PFSK-1 (cell line): ENCODE measurements around the gene OR13C4.

Experiments used
- FOXP2 ChIP-seq: optimal IDR thresholded peaks from 2 replicates; pipeline ENCODE3; 2011; ENCODE audit warnings: borderline replicate concordance, control low read depth, inconsistent platforms; ENCODE audit not compliant: insufficient read depth; ENCODE audit errors: extremely low read length, extremely low read depth
- POLR2AphosphoS5 ChIP-seq: IDR thresholded peaks from 2 replicates; pipeline ENCODE4 v1.6.1; 2012; ENCODE audit warnings: low read depth, mild to moderate bottlenecking, control low read depth, low read length, moderate library complexity
- SIN3A ChIP-seq: IDR thresholded peaks from 2 replicates; pipeline ENCODE4 v1.6.1; 2012; ENCODE audit warnings: mild to moderate bottlenecking, low read length, moderate library complexity, borderline replicate concordance; ENCODE audit not compliant: insufficient read depth
- TAF1 ChIP-seq: IDR thresholded peaks from 2 replicates; pipeline ENCODE4 v1.6.1; 2012; ENCODE audit warnings: low read length, control low read depth, borderline replicate concordance; ENCODE audit not compliant: insufficient read depth
- TF ChIP-seq, protein P1 (sequence below), 2 experiments: IDR thresholded peaks; 2 replicates each; pipeline versions ENCODE4 v1.6.1 to v1.8.0; 2011 to 2012; ENCODE audit warnings: low read depth in 2 of 2, low read length in 2 of 2, control low read depth in 1 of 2, inconsistent platforms in 1 of 2, mild to moderate bottlenecking in 1 of 2, moderate library complexity in 1 of 2; ENCODE audit not compliant: insufficient read depth in 1 of 2

Gene OR13C4

DNA sequence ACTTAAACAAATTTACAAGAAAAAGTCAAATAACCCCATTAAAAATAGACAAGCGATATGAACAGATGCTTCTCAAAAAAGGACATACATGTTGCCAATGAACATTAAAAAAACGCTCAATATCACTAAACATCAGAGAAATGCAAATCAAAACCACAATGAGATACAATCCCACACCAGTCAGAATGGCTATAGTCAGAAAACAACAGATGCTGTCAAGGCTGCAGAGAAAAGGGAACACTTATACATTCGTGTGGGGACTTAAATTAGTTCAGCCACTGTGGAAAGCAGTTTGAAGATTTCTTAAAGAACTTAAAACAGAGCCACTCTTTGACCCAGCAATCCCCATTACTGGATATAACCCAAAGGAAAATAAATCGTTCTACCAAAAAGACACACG lies 12.1 kb downstream of the OR13C4 start:
- TF ChIP-seq FOXP2 (no peak), SIN3A (no peak), POLR2AphosphoS5 (no peak), TAF1 (no peak)
- TF ChIP-seq, protein P1, sequence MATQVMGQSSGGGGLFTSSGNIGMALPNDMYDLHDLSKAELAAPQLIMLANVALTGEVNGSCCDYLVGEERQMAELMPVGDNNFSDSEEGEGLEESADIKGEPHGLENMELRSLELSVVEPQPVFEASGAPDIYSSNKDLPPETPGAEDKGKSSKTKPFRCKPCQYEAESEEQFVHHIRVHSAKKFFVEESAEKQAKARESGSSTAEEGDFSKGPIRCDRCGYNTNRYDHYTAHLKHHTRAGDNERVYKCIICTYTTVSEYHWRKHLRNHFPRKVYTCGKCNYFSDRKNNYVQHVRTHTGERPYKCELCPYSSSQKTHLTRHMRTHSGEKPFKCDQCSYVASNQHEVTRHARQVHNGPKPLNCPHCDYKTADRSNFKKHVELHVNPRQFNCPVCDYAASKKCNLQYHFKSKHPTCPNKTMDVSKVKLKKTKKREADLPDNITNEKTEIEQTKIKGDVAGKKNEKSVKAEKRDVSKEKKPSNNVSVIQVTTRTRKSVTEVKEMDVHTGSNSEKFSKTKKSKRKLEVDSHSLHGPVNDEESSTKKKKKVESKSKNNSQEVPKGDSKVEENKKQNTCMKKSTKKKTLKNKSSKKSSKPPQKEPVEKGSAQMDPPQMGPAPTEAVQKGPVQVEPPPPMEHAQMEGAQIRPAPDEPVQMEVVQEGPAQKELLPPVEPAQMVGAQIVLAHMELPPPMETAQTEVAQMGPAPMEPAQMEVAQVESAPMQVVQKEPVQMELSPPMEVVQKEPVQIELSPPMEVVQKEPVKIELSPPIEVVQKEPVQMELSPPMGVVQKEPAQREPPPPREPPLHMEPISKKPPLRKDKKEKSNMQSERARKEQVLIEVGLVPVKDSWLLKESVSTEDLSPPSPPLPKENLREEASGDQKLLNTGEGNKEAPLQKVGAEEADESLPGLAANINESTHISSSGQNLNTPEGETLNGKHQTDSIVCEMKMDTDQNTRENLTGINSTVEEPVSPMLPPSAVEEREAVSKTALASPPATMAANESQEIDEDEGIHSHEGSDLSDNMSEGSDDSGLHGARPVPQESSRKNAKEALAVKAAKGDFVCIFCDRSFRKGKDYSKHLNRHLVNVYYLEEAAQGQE (IDR thresholded peaks at IDR 0.05; ENCODE audit: insufficient read depth in 1 of 2, low read depth in 2 of 2, low read length in 2 of 2) = no peak

- TF ChIP-seq SIN3A = no peak
- no peak for TF ChIP-seq TAF1
- TF ChIP-seq, protein P1 (IDR thresholded peaks at IDR 0.05; ENCODE audit: insufficient read depth in 1 of 2, low read depth in 2 of 2, low read length in 2 of 2) = no peak
- TF ChIP-seq FOXP2 = no peak
- no peak for TF ChIP-seq POLR2AphosphoS5
Measured at GRCh38 chr9:104506565-104506964, 20.4 kb downstream of the OR13C4 start.

GRCh38 chr9:104503963-104504362 lies 23.0 kb downstream of the OR13C4 start, which contains the start of gene OR13F1:
OR13F1 (plus strand) TSS chr9:104504263; CDS start chr9:104504263, 0 bp downstream.
- TF ChIP-seq FOXP2 (no peak), POLR2AphosphoS5 (no peak), SIN3A (no peak), TAF1 (no peak)
- TF ChIP-seq, protein P1 (IDR thresholded peaks at IDR 0.05; ENCODE audit: insufficient read depth in 1 of 2, low read depth in 2 of 2, low read length in 2 of 2) = no peak

DNA sequence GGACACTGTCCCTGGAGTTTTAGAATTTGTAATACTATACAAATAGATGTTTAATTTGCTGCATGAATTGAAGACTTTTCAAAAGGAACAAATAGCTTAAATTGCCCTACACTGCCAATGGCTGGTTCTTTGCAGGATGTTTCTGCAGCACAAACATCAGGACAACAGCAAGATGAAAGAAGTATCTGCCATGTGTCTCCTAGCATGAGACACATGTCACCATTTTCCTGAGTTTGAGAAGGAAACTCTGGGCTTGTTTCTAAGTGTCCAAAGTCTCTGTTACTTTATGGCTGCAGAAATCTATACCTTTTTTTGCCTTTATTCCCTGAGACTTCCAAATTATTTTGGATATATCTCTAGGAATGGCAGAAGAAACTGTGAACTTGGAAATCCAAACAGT lies 23.6 kb downstream of the OR13C4 start:
- TF ChIP-seq, protein P1 (IDR thresholded peaks at IDR 0.05; ENCODE audit: insufficient read depth in 1 of 2, low read depth in 2 of 2, low read length in 2 of 2) = no peak
- TF ChIP-seq TAF1 (no peak), POLR2AphosphoS5 (no peak), FOXP2 (no peak), SIN3A (no peak)

GRCh38 chr9:104494808-104495207 lies 32.2 kb downstream of the OR13C4 start:
- TF ChIP-seq SIN3A = no peak
- TF ChIP-seq, protein P1 (IDR thresholded peaks at IDR 0.05; ENCODE audit: insufficient read depth in 1 of 2, low read depth in 2 of 2, low read length in 2 of 2) = no peak
- no peak for TF ChIP-seq FOXP2
- no peak for TF ChIP-seq TAF1
- no peak for TF ChIP-seq POLR2AphosphoS5
